H1 (cell line): ENCODE measurements around the gene CRYBG3. TPM values are rescaled to one million over a fixed set of nuclear protein-coding genes. Genes with fewer than 3 reads are reported as not detected.

ENCODE experiments used
- CTCF ChIA-PET: fragments of 300-600 bp; sonication (Branson Sonifier 250); formaldehyde crosslinking; loops from one replicate; lab custom pipeline; 2021; ENCODE audit not compliant: partially characterized antibody; lab: Charles Lee
- POLR2A ChIA-PET: fragments of 300-600 bp; sonication (Branson Sonifier 250); formaldehyde crosslinking; loops from one replicate; lab custom pipeline; 2021; ENCODE audit warnings: inconsistent platforms; ENCODE audit not compliant: partially characterized antibody; lab: Charles Lee
- DNase-seq, 2 experiments: peaks; one replicate each; pipeline versions ENCODE4 v3.0.0 to v3.0.0-alpha.2; 2010 to 2022; ENCODE audit warnings: low spot score in 2 of 2, low read depth in 1 of 2, mixed read lengths in 1 of 2
- FAIRE-seq: peaks from 2 replicates; lab custom pipeline; 2011; peaks lifted over from hg19 to GRCh38; lab: Jason Lieb, UNC
- H2AFZ ChIP-seq: 2 replicates; pipeline ENCODE4 v1.8.1; 2012; ENCODE audit warnings: low read length, inconsistent platforms
- H2AK5ac ChIP-seq: 2 replicates; pipeline ENCODE4 v1.6.1; 2013; ENCODE audit warnings: low read depth, low read length
- H2BK120ac ChIP-seq: replicated peaks from 2 replicates; pipeline ENCODE3; 2013; ENCODE audit warnings: low read depth, low read length, inconsistent platforms
- H2BK12ac ChIP-seq: 2 replicates; pipeline ENCODE4 v1.6.1; 2013; ENCODE audit warnings: low read depth, low read length
- H2BK15ac ChIP-seq: 2 replicates; pipeline ENCODE4 v1.6.1; 2013; ENCODE audit warnings: low read length
- H2BK20ac ChIP-seq: 2 replicates; pipeline ENCODE4 v1.6.1; 2013; ENCODE audit warnings: low read length
- H2BK5ac ChIP-seq: 2 replicates; pipeline ENCODE4 v1.6.1; 2013; ENCODE audit warnings: low read depth, low read length
- H3K14ac ChIP-seq: 2 replicates; pipeline ENCODE4 v1.6.1; 2013; ENCODE audit warnings: inconsistent platforms; ENCODE audit not compliant: insufficient read length
- H3K18ac ChIP-seq: 2 replicates; pipeline ENCODE4 v1.6.1; 2013; ENCODE audit warnings: low read length; ENCODE audit errors: extremely low read depth
- H3K23ac ChIP-seq: 2 replicates; pipeline ENCODE4 v1.6.1; 2013; ENCODE audit warnings: inconsistent platforms; ENCODE audit not compliant: insufficient read length
- H3K23me2 ChIP-seq: 2 replicates; pipeline ENCODE4 v1.6.1; 2013; ENCODE audit warnings: low read depth, low read length
- H3K27ac ChIP-seq: 2 replicates; pipeline ENCODE4 v1.6.1; 2011; ENCODE audit warnings: low read depth, low read length, inconsistent platforms
- H3K27me3 ChIP-seq, 4 experiments: replicated peaks in 1 of 4; 1 replicate in 1 of 4; 2 replicates in 3 of 4; pipeline versions ENCODE4 v1.6.1 to v1.8.1; 2011 to 2013; ENCODE audit warnings: low read length in 3 of 4, mild to moderate bottlenecking in 3 of 4, inconsistent platforms in 2 of 4, mixed read lengths in 2 of 4, moderate library complexity in 1 of 4; ENCODE audit not compliant: control insufficient read depth in 3 of 4, insufficient read depth in 3 of 4; ENCODE audit errors: extremely low read depth in 1 of 4
- H3K36me3 ChIP-seq, 4 experiments: 2 replicates each; pipeline versions ENCODE4 v1.6.1 to v1.8.1; 2011 to 2013; ENCODE audit warnings: mild to moderate bottlenecking in 4 of 4, low read length in 3 of 4, moderate library complexity in 2 of 4, control low read depth in 1 of 4, inconsistent platforms in 1 of 4; ENCODE audit not compliant: insufficient read depth in 4 of 4, control insufficient read depth in 2 of 4
- H3K4ac ChIP-seq: replicated peaks from 2 replicates; pipeline ENCODE3; 2013; ENCODE audit warnings: low read length, low read depth, mixed read lengths, inconsistent platforms; ENCODE audit not compliant: insufficient read length
- H3K4me1 ChIP-seq, 4 experiments: replicated peaks in 1 of 4; 1 replicate in 1 of 4; 2 replicates in 3 of 4; pipeline versions ENCODE4 v1.6.1 to v1.8.1; 2011 to 2013; ENCODE audit warnings: low read length in 3 of 4, inconsistent platforms in 2 of 4, mixed read lengths in 1 of 4; ENCODE audit not compliant: insufficient read depth in 4 of 4, control insufficient read depth in 3 of 4
- H3K4me2 ChIP-seq, 2 experiments: 2 replicates each; pipeline versions ENCODE4 v1.6.1 to v1.8.1; 2011 to 2013; ENCODE audit warnings: low read depth in 2 of 2, low read length in 2 of 2, control low read depth in 1 of 2, inconsistent platforms in 1 of 2, mild to moderate bottlenecking in 1 of 2; ENCODE audit not compliant: insufficient read depth in 1 of 2
- H3K4me3 ChIP-seq, 4 experiments: fragments of 200-600, 300-600 bp in 1 of 4; sonication (generic), shearing (Covaris generic), sonication (Bioruptor Twin) in 1 of 4; 2 replicates each; pipeline versions ENCODE4 v1.5.1 to v1.8.1; 2011 to 2016; ENCODE audit warnings: low read length in 4 of 4, low read depth in 3 of 4, control low read depth in 2 of 4, inconsistent platforms in 2 of 4, mild to moderate bottlenecking in 2 of 4, mixed read lengths in 1 of 4, moderate library complexity in 1 of 4; ENCODE audit not compliant: insufficient read depth in 2 of 4; ENCODE audit errors: extremely low read depth in 1 of 4
- H3K56ac ChIP-seq: replicated peaks from 2 replicates; pipeline ENCODE3; 2013; ENCODE audit warnings: low read depth, mild to moderate bottlenecking, mixed read lengths, low read length, inconsistent platforms; ENCODE audit not compliant: insufficient read length
- H3K79me1 ChIP-seq: 2 replicates; pipeline ENCODE4 v1.6.1; 2013; ENCODE audit warnings: low read depth, low read length, control low read depth
- H3K79me2 ChIP-seq, 2 experiments: 2 replicates each; pipeline versions ENCODE4 v1.6.1 to v1.8.1; 2012 to 2013; ENCODE audit warnings: low read length in 2 of 2, mild to moderate bottlenecking in 2 of 2, inconsistent platforms in 1 of 2; ENCODE audit not compliant: insufficient read depth in 2 of 2, control insufficient read depth in 1 of 2
- H3K9ac ChIP-seq, 4 experiments: replicated peaks in 1 of 4; 1 replicate in 1 of 4; 2 replicates in 3 of 4; pipeline versions ENCODE4 v1.6.1 to v1.8.1; 2011 to 2013; ENCODE audit warnings: low read depth in 3 of 4, low read length in 3 of 4, control low read depth in 2 of 4, mild to moderate bottlenecking in 2 of 4, moderate library complexity in 2 of 4, inconsistent platforms in 1 of 4; ENCODE audit errors: extremely low read depth in 1 of 4
- H3K9me3 ChIP-seq, 2 experiments: 2 replicates each; pipeline versions ENCODE4 v1.6.1 to v1.8.1; 2012 to 2013; ENCODE audit warnings: mild to moderate bottlenecking in 2 of 2, moderate library complexity in 2 of 2, control low read depth in 1 of 2, inconsistent platforms in 1 of 2, low read depth in 1 of 2, low read length in 1 of 2, mixed read lengths in 1 of 2; ENCODE audit not compliant: insufficient read depth in 2 of 2
- H4K20me1 ChIP-seq, 2 experiments: replicated peaks in 1 of 2; 2 replicates each; pipeline versions ENCODE3 to v1.8.1; 2011 to 2013; ENCODE audit warnings: inconsistent platforms in 2 of 2, low read length in 2 of 2, mild to moderate bottlenecking in 1 of 2; ENCODE audit not compliant: insufficient read depth in 2 of 2, control insufficient read depth in 1 of 2
- H4K5ac ChIP-seq: 2 replicates; pipeline ENCODE4 v1.6.1; 2013; ENCODE audit warnings: low read length, low read depth, mixed read lengths, inconsistent platforms; ENCODE audit not compliant: insufficient read length
- H4K8ac ChIP-seq: 2 replicates; pipeline ENCODE4 v1.8.0; 2013; ENCODE audit warnings: mild to moderate bottlenecking, moderate library complexity, low read length, inconsistent platforms; ENCODE audit not compliant: insufficient read depth; ENCODE audit errors: extremely low read depth
- H4K91ac ChIP-seq: replicated peaks from 2 replicates; pipeline ENCODE3; 2013; ENCODE audit warnings: low read length, mixed read lengths, inconsistent platforms; ENCODE audit not compliant: insufficient read length
- BACH1 ChIP-seq: IDR thresholded peaks from 2 replicates; pipeline ENCODE4 v1.6.1; 2012; ENCODE audit warnings: low read length, improper control_type of control experiment
- EP300 ChIP-seq, 2 experiments: IDR thresholded peaks; 1 replicate in 1 of 2; 2 replicates in 1 of 2; pipeline ENCODE4 v1.6.1; 2011 to 2012; ENCODE audit warnings: low read depth in 2 of 2, low read length in 2 of 2, mild to moderate bottlenecking in 2 of 2, borderline replicate concordance in 1 of 2, inconsistent platforms in 1 of 2, moderate library complexity in 1 of 2
- JUND ChIP-seq: IDR thresholded peaks from 2 replicates; pipeline ENCODE4 v1.6.1; 2011; ENCODE audit warnings: mild to moderate bottlenecking, improper control_type of control experiment, low read length
- KDM4A ChIP-seq: IDR thresholded peaks from one replicate; pipeline ENCODE4 v1.7.1; 2012; ENCODE audit warnings: low read depth, mild to moderate bottlenecking, moderate library complexity, low read length, inconsistent platforms; ENCODE audit not compliant: severe bottlenecking
- SP2 ChIP-seq: IDR thresholded peaks from 2 replicates; pipeline ENCODE4 v1.6.1; 2012; ENCODE audit warnings: mild to moderate bottlenecking, low read length, inconsistent platforms
- whole genome bisulfite sequencing, 2 experiments: shearing (Covaris generic) in 1 of 2; methylation state at CpG; one replicate each; pipeline versions ENCODE4 v1.1.6 to v1.1.7; 2013 to 2015; ENCODE audit warnings: low lambda C conversion rate in 2 of 2, mixed read lengths in 2 of 2, inconsistent platforms in 1 of 2, low coverage in 1 of 2, missing lambda C conversion rate in 1 of 2; ENCODE audit not compliant: insufficient replicate concordance in 2 of 2, insufficient coverage in 1 of 2, insufficient read length in 1 of 2; ENCODE audit errors: extremely low coverage in 1 of 2, missing lambda C conversion rate in 1 of 2; 5-methylcytosine and 5-hydroxymethylcytosine counted together
- polyA plus RNA-seq, 7 experiments: library from polyadenylated mRNA; depleted of rRNA in 3 of 7; stranded (reverse) in 5 of 7; unstranded in 2 of 7; fragments of >200 nt in 5 of 7; fragments of 200-250 nt in 2 of 7; gene quantifications; 1 replicate in 5 of 7; 2 replicates in 1 of 7; 4 replicates in 1 of 7; pipeline versions ENCODE4 v1.2.1 to v1.2.3, GENCODE V29; 2011 to 2013; ENCODE audit warnings: missing spikeins in 2 of 7, mixed read lengths in 2 of 7
- total RNA-seq: library from RNA; stranded (reverse); fragmentation: NEBNext Ultra II Directional; extraction: Animal tissue kit (Norgen Biotek cat#: 25700); gene quantifications from 2 replicates; pipeline ENCODE4 v1.2.1, GENCODE V29; 2021

CRYBG3 gene
- total and polyA plus RNA-seq, 2 of the 8 experiments (the other 6 are each of a cell fraction or from before 2014, with no cell fraction given), result 2.1 to 8.0 TPM

GRCh38 chr3:97772926-97773325 lies 48.9 kb upstream of the CRYBG3 start:
- WGBS, 2 experiments, result 90% methylated on average over 3 of the region's 3 CpGs; no CpG with 5 or more reads in 1 of the 2 experiments
- CTCF ChIA-PET, result no interaction called here
- FAIRE-seq, result no peak
- TF ChIP-seq EP300 (IDR thresholded peaks at IDR 0.05; ENCODE audit: borderline replicate concordance in 1 of 2, low read depth in 2 of 2, low read length in 2 of 2) (no peak), BACH1 (no peak), JUND (no peak), KDM4A (no peak), SP2 (no peak)

More at GRCh38 chr3:97772926-97773325, 48.9 kb upstream of the CRYBG3 start:
- Histone ChIP-seq H3K36me3 (peaks cover 0 to 5% (median 2%) of the 10 kb centered on the region in 4 experiments; a peak in 2 of 8 replicates), H4K8ac (no peak overlapping the region), H2BK20ac (no peak overlapping the region), H4K91ac (no peak overlapping the region), H3K4me3 (no peak overlapping the region), H3K79me2 (peaks cover 0 to 18% of the 10 kb centered on the region in 2 experiments; a peak in 2 of 4 replicates), H2BK120ac (no peak overlapping the region), H3K18ac (no peak overlapping the region), H4K20me1 (no peaks in the 10 kb centered on the region), H2BK15ac (no peak overlapping the region), H3K9me3 (no peaks in the 10 kb centered on the region), H3K27ac (no peak overlapping the region), H3K23ac (no peak overlapping the region), H4K5ac (no peak overlapping the region), H3K79me1 (no peaks in the 10 kb centered on the region), H3K56ac (no peak overlapping the region), H2BK12ac (no peak overlapping the region), H2AK5ac (no peak overlapping the region), H3K14ac (no peak overlapping the region), H3K4me2 (no peak overlapping the region), H3K23me2 (no peaks in the 10 kb centered on the region), H2BK5ac (no peak overlapping the region), H3K9ac (no peak overlapping the region), H3K27me3 (no peaks in the 10 kb centered on the region), H2AFZ (no peak overlapping the region), H3K4ac (no peak overlapping the region), H3K4me1 (no peaks in the 10 kb centered on the region)
- DNase-seq, result no peak
- POLR2A ChIA-PET, result no interaction called here
